Activated naive CD8-positive, alpha-beta T cell treated with anti-CD3 and anti-CD28 coated beads, Interleukin-2, amount 50 U/mL, for 16 hours (primary cell): ENCODE measurements around the gene STPG4.
"Not testable (repeated sequence)": the region's sequence is repeated elsewhere in the genome, so short reads cannot be mapped to it uniquely, and the experiment has no call there.

Experiments
- DNase-seq: peaks from one replicate; pipeline ENCODE4 v3.0.0-alpha.2; 2020; ENCODE audit warnings: low read depth, low spot score

STPG4 gene

GRCh38 chr2:47173986-47174732, 19.1 kb upstream of the STPG4 start:
- no peak for DNase-seq

GRCh38 chr2:47172922-47173695, 18.0 kb upstream of the STPG4 start:
- DNase-seq, result no peak

GRCh38 chr2:47172156-47172921, 17.2 kb upstream of the STPG4 start:
- DNase-seq, result no peak

DNA sequence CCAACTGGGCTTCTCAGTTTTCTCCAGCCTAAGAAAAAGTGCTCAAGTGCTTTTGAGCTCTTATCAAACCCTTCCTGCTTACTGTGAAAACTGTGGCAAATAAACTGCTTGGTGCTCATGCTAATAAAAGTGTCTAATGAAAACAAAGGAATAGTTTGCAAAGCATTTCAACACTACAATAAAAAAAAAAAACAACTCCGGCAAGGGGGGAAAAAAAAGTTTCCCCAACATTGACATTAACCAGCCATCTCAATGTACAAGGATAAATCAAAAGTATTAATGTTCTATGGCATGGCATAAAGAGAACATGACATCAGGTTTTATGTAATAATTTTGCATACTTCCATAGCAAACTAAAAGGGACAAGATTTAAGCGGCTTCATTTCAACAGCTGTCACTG, 14.7 kb upstream of the STPG4 start:
- DNase-seq, result no peak

DNA sequence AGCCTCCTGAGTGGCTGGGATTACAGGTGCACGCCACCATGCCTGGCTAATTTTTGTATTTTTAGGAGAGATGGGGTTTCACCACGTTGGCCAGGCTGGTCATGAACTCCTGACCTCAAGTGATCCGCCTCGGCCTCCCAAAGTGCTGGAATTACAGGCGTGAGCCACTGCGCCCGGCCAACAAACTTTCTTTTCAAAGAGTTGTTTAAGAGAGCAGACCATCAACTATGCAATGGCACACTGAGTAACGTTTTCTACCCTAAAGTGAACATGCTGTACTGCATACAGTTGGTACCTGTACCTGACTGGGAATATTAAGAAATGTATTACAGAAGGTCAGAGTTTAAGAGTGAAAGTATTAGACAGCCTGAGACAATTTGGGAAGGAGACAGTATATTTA, 13.8 kb upstream of the STPG4 start:
- not testable (repeated sequence) for DNase-seq

DNA sequence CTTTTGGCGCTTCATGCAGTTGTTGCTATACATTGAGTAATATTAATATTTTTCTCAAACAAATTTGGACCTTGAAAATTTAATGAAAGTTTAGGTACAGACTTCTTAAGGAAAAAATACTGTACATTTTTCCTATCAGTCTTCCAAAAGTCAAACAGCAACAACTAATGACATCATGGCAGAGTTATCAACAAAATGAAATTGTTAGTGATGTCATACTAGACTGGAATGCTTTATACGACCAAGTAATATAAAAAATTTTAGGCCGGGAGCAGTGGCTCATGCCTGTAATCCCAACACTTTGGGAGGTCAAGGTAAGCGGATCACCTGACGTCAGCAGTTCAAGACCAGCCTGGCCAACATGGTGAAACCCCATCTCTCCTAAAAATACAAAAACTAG, 12.0 kb upstream of the STPG4 start:
- DNase-seq, result no peak

DNA sequence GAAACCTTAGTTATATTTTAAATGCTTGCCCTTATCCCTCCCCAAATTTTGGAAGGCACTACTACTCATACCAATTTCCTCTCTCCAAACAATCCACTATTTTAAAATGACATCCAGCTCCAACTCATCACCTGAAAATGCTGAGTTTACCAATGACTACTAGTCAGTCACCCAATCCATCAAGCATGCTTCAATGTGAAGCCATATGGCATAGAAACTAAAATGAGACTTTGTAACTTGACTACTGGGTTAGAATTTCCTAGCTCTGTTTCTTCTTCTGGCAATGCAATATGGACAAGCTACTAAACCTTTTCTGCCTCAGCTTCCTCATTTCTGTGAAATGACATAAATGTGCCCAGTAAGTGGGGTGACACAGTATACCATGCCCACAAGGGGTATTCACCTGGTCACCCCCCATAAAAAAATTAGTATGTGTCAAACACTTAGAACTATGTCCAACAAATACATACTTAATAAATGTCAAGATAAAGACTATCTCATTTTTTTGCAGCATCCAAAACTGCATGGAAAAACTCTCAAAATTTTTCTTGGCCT, 10.0 kb upstream of the STPG4 start:
- no peak for DNase-seq

GRCh38 chr2:47162780-47163179, 7.7 kb upstream of the STPG4 start:
- DNase-seq, result no peak

- no peak for DNase-seq
Observed at GRCh38 chr2:47161475-47161874, 6.4 kb upstream of the STPG4 start.

DNA sequence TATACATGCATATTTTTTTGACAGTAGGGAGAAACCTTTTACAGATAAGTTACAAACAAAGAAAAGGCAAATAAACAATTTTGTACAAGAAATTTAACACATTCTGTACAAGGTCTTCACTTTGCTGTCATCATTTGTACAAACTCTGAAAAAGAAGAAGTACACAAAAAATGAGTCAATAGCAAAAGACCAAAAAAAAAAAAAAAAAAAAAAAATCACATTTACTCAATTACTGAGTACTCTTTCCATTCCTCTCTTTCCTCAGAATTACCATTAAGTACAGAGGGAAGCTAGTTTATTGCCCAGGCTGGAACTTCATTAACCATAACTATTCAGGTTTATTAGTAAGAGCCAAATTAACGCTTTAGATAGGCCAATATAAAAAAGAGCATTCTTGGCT, 5.6 kb upstream of the STPG4 start:
- no peak for DNase-seq

GRCh38 chr2:47160211-47160610, 5.1 kb upstream of the STPG4 start:
- DNase-seq, result no peak

DNA sequence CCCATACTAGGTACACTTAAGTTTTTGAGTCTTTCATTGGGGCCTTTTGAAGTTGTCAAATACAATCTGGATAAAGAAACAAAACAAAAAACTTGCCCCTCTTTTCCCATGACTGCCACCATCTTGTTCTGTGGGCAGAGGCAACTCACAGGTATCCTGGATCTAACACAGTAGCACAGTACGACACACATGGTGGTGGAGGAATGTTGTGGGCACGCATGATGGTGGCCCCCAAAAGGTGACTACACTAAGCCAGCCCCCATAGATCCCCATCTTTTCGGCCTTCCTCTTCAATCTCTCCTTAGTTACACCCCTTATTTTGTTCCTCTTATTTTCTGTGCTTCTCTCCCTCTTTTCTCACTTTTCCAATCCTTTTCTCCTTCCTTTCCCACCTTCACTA, 4.5 kb upstream of the STPG4 start:
- no peak for DNase-seq

- DNase-seq, result no peak
Observed at GRCh38 chr2:47158576-47158975, 3.5 kb upstream of the STPG4 start.

- no peak for DNase-seq
Observed at GRCh38 chr2:47152803-47153202, 2.3 kb downstream of the STPG4 start.

GRCh38 chr2:47150175-47150574, 4.9 kb downstream of the STPG4 start:
- no peak for DNase-seq

GRCh38 chr2:47147021-47147420, 8.1 kb downstream of the STPG4 start:
- DNase-seq, result no peak

DNA sequence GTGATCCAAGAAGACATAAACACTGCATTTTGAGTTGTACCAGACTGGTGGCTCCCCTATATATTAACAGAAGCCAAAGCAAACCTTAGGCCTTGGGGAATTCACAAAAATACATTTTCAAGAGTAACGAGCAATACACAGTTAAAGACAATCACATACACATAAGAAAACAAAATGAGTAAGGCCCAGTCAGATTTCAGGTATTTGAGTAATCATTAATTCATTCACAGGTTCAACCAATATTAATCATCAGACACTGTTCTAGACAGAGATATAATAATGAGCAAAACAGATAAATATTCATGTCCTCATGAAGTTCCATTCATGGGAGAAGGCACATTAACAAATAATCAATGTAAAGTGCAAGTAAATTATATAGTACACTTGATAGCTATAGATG, 9.6 kb downstream of the STPG4 start:
- no peak for DNase-seq

DNA sequence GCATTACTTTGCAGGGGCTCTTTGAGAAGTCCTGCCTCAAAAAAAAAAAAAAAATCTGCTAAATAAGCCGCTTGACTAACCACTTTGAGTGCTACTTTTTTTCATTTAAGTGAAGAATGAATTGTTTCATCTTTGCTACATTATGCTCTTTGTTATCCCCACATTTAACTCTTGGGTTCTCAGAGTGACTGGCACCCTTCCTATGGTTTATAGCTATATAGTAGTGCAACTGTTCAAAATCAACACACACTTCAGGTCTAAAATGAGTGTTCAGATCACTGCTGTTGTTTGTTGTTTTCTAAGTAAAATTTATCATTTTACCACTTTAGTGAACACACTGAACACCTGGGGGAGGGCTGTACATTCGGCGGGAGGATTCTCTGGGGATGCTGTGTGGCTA, 13.6 kb downstream of the STPG4 start:
- no peak for DNase-seq

DNA sequence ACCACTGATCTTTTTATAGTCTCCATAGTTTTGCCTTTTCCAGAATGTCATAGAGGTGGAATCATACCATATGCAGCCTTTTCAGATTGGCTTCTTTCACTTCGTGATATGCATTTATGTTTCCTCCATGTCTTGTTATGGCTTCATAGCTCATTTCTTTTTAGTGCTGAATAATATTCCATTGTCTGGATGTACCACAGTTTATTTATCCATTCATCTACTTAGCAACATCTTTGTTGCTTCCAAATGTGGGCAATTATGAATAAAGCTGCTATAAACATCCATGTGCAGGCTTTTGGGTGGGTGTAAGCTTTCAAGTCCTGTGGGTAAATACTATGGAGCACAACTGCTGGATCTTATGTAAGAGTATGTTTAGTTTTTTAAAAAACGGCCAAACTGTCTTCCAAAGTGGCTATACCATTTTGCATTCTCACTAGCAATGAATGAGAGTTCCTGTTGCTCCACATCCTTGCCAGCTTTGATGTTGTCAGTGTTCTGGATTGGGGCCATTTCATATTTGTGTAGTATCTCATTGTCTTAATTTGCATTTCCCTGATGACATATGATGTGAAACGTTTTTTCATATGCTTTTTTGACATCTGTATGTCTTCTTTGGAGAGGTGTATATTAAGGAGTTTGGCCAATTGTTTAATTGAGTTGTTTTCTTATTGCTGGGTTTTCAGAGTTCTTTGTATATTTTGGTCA, 20.6 kb downstream of the STPG4 start:
- DNase-seq, result no peak

- DNase-seq, result no peak
Observed at GRCh38 chr2:47133046-47133445, 22.1 kb downstream of the STPG4 start.

GRCh38 chr2:47129191-47129706, 25.9 kb downstream of the STPG4 start:
- no peak for DNase-seq
